Activated naive CD4-positive, alpha-beta T cell treated with anti-CD3 and anti-CD28 coated beads, Interleukin-2, amount 50 U/mL, for 16 hours (primary cell): ENCODE results near the gene GNAT1.
"Not testable (repeated sequence)": the region's sequence is repeated elsewhere in the genome, so short reads cannot be mapped to it uniquely, and the experiment has no call there.

ENCODE experiments used
- DNase-seq: peaks from one replicate; pipeline ENCODE4 v3.0.0-alpha.2; 2020

Gene GNAT1

GRCh38 chr3:50203809-50204803 is 12.7 kb downstream of the GNAT1 start:
- DNase-seq, result no peak

GRCh38 chr3:50204804-50205412 is 13.5 kb downstream of the GNAT1 start, which contains the start of gene SLC38A3:
Gene SLC38A3, plus strand, starts transcription at chr3:50205271. Its CDS starts 8,929 bp downstream, at chr3:50214200.
- DNase-seq, result peak; percentile 34

- peak; percentile 52 for DNase-seq
Measured at GRCh38 chr3:50205413-50206276, 14.2 kb downstream of the GNAT1 start.

GRCh38 chr3:50207359-50208042 is 16.1 kb downstream of the GNAT1 start:
- DNase-seq, result no peak

- no peak for DNase-seq
Measured at GRCh38 chr3:50208677-50209344, 17.4 kb downstream of the GNAT1 start.

- DNase-seq, result no peak
Measured at GRCh38 chr3:50210176-50210509, 18.7 kb downstream of the GNAT1 start.

GRCh38 chr3:50210510-50211367 is 19.3 kb downstream of the GNAT1 start:
- no peak for DNase-seq

- DNase-seq, result not testable (repeated sequence)
Measured at GRCh38 chr3:50211368-50211717, 19.9 kb downstream of the GNAT1 start.

GRCh38 chr3:50211930-50212329 is 20.5 kb downstream of the GNAT1 start:
- DNase-seq, result no peak

- no peak for DNase-seq
Measured at GRCh38 chr3:50212502-50212901, 21.1 kb downstream of the GNAT1 start.

GRCh38 chr3:50212971-50213370 is 21.6 kb downstream of the GNAT1 start:
- DNase-seq, result no peak

- no peak for DNase-seq
Measured at GRCh38 chr3:50213373-50213772, 22.0 kb downstream of the GNAT1 start.

GRCh38 chr3:50214824-50215223 is 23.4 kb downstream of the GNAT1 start:
- DNase-seq, result no peak

GRCh38 chr3:50215529-50215928 is 24.1 kb downstream of the GNAT1 start:
- DNase-seq, result no peak

GRCh38 chr3:50217681-50218080 is 26.3 kb downstream of the GNAT1 start:
- no peak for DNase-seq

GRCh38 chr3:50218448-50218847 is 27.0 kb downstream of the GNAT1 start:
- no peak for DNase-seq

- no peak for DNase-seq
Measured at GRCh38 chr3:50219285-50219684, 27.9 kb downstream of the GNAT1 start.

- no peak for DNase-seq
Measured at GRCh38 chr3:50220109-50220508, 28.7 kb downstream of the GNAT1 start.

GRCh38 chr3:50221051-50221410 is 29.6 kb downstream of the GNAT1 start:
- no peak for DNase-seq

GRCh38 chr3:50221411-50222168 is 30.2 kb downstream of the GNAT1 start:
- DNase-seq, result no peak
